IMR-90 (cell line): ENCODE results near the gene GIT1. TPM values are rescaled to one million over a fixed set of nuclear protein-coding genes. Genes with fewer than 3 reads are reported as not detected.

ENCODE experiments used
- ATAC-seq: fragments of 200-7000 bp; cut with Tn5 transposase; 2 replicates; pipeline ENCODE4 v1.9.1; 2020; ENCODE audit warnings: low read depth, mild to moderate bottlenecking, moderate library complexity
- BruUV-seq: library from RNA; stranded (reverse); fragments of 400-500 nt; replicated peaks from 2 replicates; lab custom pipeline; 2021; lab: Mats Ljungman, UMichigan
- CTCF ChIA-PET: fragments of 300-600 bp; formaldehyde crosslinking; extraction: SDS; loops from one replicate; lab custom pipeline; 2021; ENCODE audit warnings: antibody characterized with exemption; lab: Yijun Ruan, JAX
- POLR2A ChIA-PET: fragments of 300-600 bp; sonication (Branson Sonifier 250); formaldehyde crosslinking; loops from one replicate; lab custom pipeline; 2022; ENCODE audit warnings: antibody characterized with exemption; ENCODE audit not compliant: unreplicated experiment; lab: Charles Lee
- DNase-seq: peaks from one replicate; pipeline ENCODE4 v3.0.0; 2013
- H2AFZ ChIP-seq: replicated peaks from 2 replicates; pipeline ENCODE3; 2013; ENCODE audit warnings: low read length, mild to moderate bottlenecking; ENCODE audit not compliant: poor library complexity
- H2AK5ac ChIP-seq: 2 replicates; pipeline ENCODE4 v1.6.1; 2013; ENCODE audit warnings: low read depth, low read length, inconsistent platforms
- H2AK9ac ChIP-seq: replicated peaks from 2 replicates; pipeline ENCODE3; 2013; ENCODE audit warnings: mild to moderate bottlenecking, low read depth, low read length, moderate library complexity; ENCODE audit not compliant: poor library complexity
- H2BK120ac ChIP-seq: 2 replicates; pipeline ENCODE4 v1.6.1; 2013; ENCODE audit warnings: low read depth, low read length, inconsistent platforms
- H2BK15ac ChIP-seq: 3 replicates; pipeline ENCODE4 v1.6.1; 2013; ENCODE audit warnings: low read depth, low read length, inconsistent platforms
- H2BK20ac ChIP-seq: 2 replicates; pipeline ENCODE4 v1.6.1; 2013; ENCODE audit warnings: low read depth, mild to moderate bottlenecking, inconsistent platforms, low read length, moderate library complexity
- H2BK5ac ChIP-seq: 2 replicates; pipeline ENCODE4 v1.6.1; 2013; ENCODE audit warnings: mild to moderate bottlenecking, low read depth, low read length, inconsistent platforms; ENCODE audit not compliant: poor library complexity, severe bottlenecking
- H3K14ac ChIP-seq: replicated peaks from 2 replicates; pipeline ENCODE4 v1.6.1; 2013; ENCODE audit warnings: low read depth, low read length, inconsistent platforms
- H3K18ac ChIP-seq: 2 replicates; pipeline ENCODE4 v1.6.1; 2013; ENCODE audit warnings: low read depth, low read length, control low read depth
- H3K23ac ChIP-seq: 2 replicates; pipeline ENCODE4 v1.6.1; 2013; ENCODE audit warnings: low read depth, low read length, inconsistent platforms
- H3K27ac ChIP-seq: 2 replicates; pipeline ENCODE4 v1.5.1; 2013; ENCODE audit warnings: mild to moderate bottlenecking, control low read depth, low read length; ENCODE audit not compliant: insufficient read depth
- H3K27me3 ChIP-seq: 2 replicates; pipeline ENCODE4 v1.6.1; 2013; ENCODE audit warnings: low read length; ENCODE audit not compliant: control insufficient read depth, insufficient read depth
- H3K36me3 ChIP-seq: 2 replicates; pipeline ENCODE4 v1.6.1; 2013; ENCODE audit warnings: low read length, mixed read lengths; ENCODE audit not compliant: control insufficient read depth, insufficient read depth
- H3K4ac ChIP-seq: 2 replicates; pipeline ENCODE4 v1.6.1; 2013; ENCODE audit warnings: low read depth, low read length, inconsistent platforms
- H3K4me1 ChIP-seq: 2 replicates; pipeline ENCODE4 v1.6.1; 2013; ENCODE audit warnings: low read length, mixed read lengths; ENCODE audit not compliant: control insufficient read depth, insufficient read depth
- H3K4me2 ChIP-seq: 2 replicates; pipeline ENCODE4 v1.6.1; 2013; ENCODE audit warnings: low read depth, mild to moderate bottlenecking, control low read depth, low read length, moderate library complexity
- H3K4me3 ChIP-seq: 2 replicates; pipeline ENCODE4 v1.5.1; 2013; ENCODE audit warnings: low read depth, mild to moderate bottlenecking, control low read depth, low read length, moderate library complexity; ENCODE audit not compliant: insufficient read depth
- H3K56ac ChIP-seq: 2 replicates; pipeline ENCODE4 v1.6.1; 2013; ENCODE audit warnings: low read length, inconsistent platforms; ENCODE audit not compliant: insufficient read depth; ENCODE audit errors: extremely low read depth
- H3K79me1 ChIP-seq, 2 experiments: 2 replicates each; pipeline ENCODE4 v1.6.1; 2013; ENCODE audit warnings: low read length in 2 of 2, inconsistent platforms in 1 of 2, low read depth in 1 of 2
- H3K9ac ChIP-seq: 2 replicates; pipeline ENCODE4 v1.6.1; 2013; ENCODE audit warnings: low read depth, low read length, control low read depth
- H3K9me1 ChIP-seq: 2 replicates; pipeline ENCODE4 v1.6.1; 2013; ENCODE audit warnings: low read length, inconsistent platforms; ENCODE audit not compliant: insufficient read depth
- H3K9me3 ChIP-seq: 2 replicates; pipeline ENCODE4 v1.6.1; 2013; ENCODE audit warnings: low read length; ENCODE audit not compliant: control insufficient read depth, insufficient read depth
- H4K20me1 ChIP-seq: 2 replicates; pipeline ENCODE4 v1.6.1; 2013; ENCODE audit warnings: low read length, inconsistent platforms; ENCODE audit not compliant: insufficient read depth
- H4K5ac ChIP-seq: 2 replicates; pipeline ENCODE4 v1.6.1; 2013; ENCODE audit warnings: mild to moderate bottlenecking, low read depth, low read length, control low read depth
- H4K8ac ChIP-seq, 2 experiments: 2 replicates each; pipeline ENCODE4 v1.6.1; 2013; ENCODE audit warnings: low read depth in 2 of 2, low read length in 2 of 2, control low read depth in 1 of 2, inconsistent platforms in 1 of 2
- H4K91ac ChIP-seq: 2 replicates; pipeline ENCODE4 v1.6.1; 2013; ENCODE audit warnings: low read depth, low read length, inconsistent platforms; ENCODE audit not compliant: insufficient read depth
- RCOR1 ChIP-seq: IDR thresholded peaks from 2 replicates; pipeline ENCODE4 v1.6.1; 2012; ENCODE audit warnings: mild to moderate bottlenecking, low read length, improper control_type of control experiment; ENCODE audit not compliant: insufficient replicate concordance
- WGBS, 2 experiments: methylation state at CpG; one replicate each; pipeline versions ENCODE4 v1.1.5 to v1.1.7; 2013; ENCODE audit warnings: missing lambda C conversion rate in 2 of 2; ENCODE audit not compliant: insufficient read length in 1 of 2; ENCODE audit errors: extremely low coverage in 2 of 2; 5-methylcytosine and 5-hydroxymethylcytosine counted together
- dilution Hi-C: fragments of 300-500 bp; cut with HindIII; formaldehyde crosslinking; loops from one replicate; pipeline ENCODE4 v1.14.3; 2018; ENCODE audit warnings: low sequenced_read_pairs; ENCODE audit not compliant: unreplicated experiment
- in situ Hi-C: fragments of 300-500 bp; cut with MboI; formaldehyde crosslinking; loops from 3 replicates; pipeline ENCODE4 v1.14.3; 2019; ENCODE audit warnings: low sequenced_read_pairs, inconsistent platforms, mixed read lengths
- intact Hi-C: fragments of 100-400 bp; cut with micrococcal nuclease; formaldehyde crosslinking; loops from 2 replicates; pipeline ENCODE4 v1.10.0; 2022
- polyA plus RNA-seq, 3 experiments: library from polyadenylated mRNA; depleted of rRNA; stranded (reverse); fragments of >200 nt; gene quantifications; 2 replicates each; pipeline ENCODE4 v1.2.3, GENCODE V29; 2012; ENCODE audit warnings: low replicate concordance in 1 of 3
- total RNA-seq: library from RNA; depleted of rRNA; stranded (reverse); fragments of >200 nt; gene quantifications from 2 replicates; pipeline ENCODE4 v1.2.3, GENCODE V29; 2012
- TF ChIP-seq, protein P1 (sequence below): fragments of 150-350 bp; IDR thresholded peaks from 2 replicates; pipeline ENCODE4 v1.6.1; 2017; ENCODE audit warnings: mild to moderate bottlenecking, antibody characterized with exemption, low read length, low read depth

GIT1 gene
- total and polyA plus RNA-seq, 2 of the 4 experiments (the other 2 are of a cell fraction), result 14.2 to 34.2 TPM

DNA sequence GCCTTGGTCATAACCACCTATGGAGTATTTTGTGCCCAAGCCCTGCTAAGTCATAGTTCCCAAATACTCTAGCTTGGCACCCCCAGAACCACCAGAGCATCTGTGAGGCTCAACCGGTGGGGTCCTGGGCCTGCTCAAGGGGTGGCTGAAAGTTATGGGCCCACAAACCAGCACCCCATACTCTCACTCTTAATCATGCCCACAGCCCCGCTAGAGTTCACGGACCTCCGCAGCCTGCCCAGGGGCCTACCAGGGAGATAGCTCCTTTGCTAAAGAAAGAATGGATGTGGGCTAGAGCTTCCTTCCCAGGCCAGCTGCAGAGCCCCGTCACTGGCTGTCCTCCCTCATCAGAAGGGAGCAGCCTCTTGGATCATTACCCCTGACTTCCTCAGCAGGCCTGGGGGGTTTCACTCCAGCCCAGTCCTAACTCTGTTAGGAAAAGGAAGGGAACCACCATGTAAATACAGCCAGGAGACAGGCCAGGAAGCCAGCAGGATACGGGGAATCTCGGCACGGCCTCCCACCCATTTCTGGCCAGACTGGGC, 1.4 kb downstream of the GIT1 start:
- Histone ChIP-seq H2AK5ac (peak overlapping the region; percentile 73), H4K8ac (peak overlapping the region in 1 of 2 experiments; percentile 19; a peak in 1 of 4 replicates), H3K56ac (peak overlapping the region; percentile 18; the same call in 1 of the 2 replicates), H4K91ac (peak overlapping the region; percentile 21; the same call in 1 of the 2 replicates), H3K27ac (peak overlapping the region; percentile 59), H2BK15ac (no peak overlapping the region), H3K4me2 (peak overlapping the region; percentile 92), H3K23ac (peak overlapping the region; percentile 79), H3K4me3 (peak overlapping the region; percentile 85), H3K9ac (peak overlapping the region; percentile 76), H2AFZ (peak overlapping the region; percentile 80), H3K27me3 (no peaks in the 10 kb centered on the region), H2BK20ac (no peak overlapping the region), H2AK9ac (peak overlapping the region; percentile 93), H3K36me3 (peaks cover 4% of the 10 kb centered on the region), H3K79me1 (peaks cover 33 to 70% of the 10 kb centered on the region in 2 experiments), H3K4me1 (peaks cover 44% of the 10 kb centered on the region), H4K5ac (no peak overlapping the region), H2BK5ac (peak overlapping the region; percentile 43), H3K18ac (no peak overlapping the region), H4K20me1 (peaks cover 63% of the 10 kb centered on the region), H3K4ac (peak overlapping the region; percentile 77), H3K9me3 (no peaks in the 10 kb centered on the region), H3K9me1 (peaks cover 26% of the 10 kb centered on the region), H3K14ac (peak overlapping the region; percentile 77), H2BK120ac (no peak overlapping the region)
- 4% methylated on average over 3 of the region's 8 CpGs; no CpG with 5 or more reads in 1 of the 2 experiments for WGBS, 2 experiments
- dilution Hi-C loops, result no loop called here
- in situ Hi-C loops, result no loop called here
- no peak for TF ChIP-seq RCOR1
- TF ChIP-seq, protein P1, sequence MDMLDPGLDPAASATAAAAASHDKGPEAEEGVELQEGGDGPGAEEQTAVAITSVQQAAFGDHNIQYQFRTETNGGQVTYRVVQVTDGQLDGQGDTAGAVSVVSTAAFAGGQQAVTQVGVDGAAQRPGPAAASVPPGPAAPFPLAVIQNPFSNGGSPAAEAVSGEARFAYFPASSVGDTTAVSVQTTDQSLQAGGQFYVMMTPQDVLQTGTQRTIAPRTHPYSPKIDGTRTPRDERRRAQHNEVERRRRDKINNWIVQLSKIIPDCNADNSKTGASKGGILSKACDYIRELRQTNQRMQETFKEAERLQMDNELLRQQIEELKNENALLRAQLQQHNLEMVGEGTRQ, result no peak
- no peak for DNase-seq
- BruUV-seq, result no TSS peak
- intact Hi-C loops, result loop anchor here (1.0 kb wide), 1 partner anchor 294 kb away; the partner anchor contains the start of gene NUFIP2
- ChIA-PET POLR2A (no interaction called here), CTCF (interaction anchor here (1.1 kb wide), 1 partner anchor 15 kb away, joined by 3 read pairs; no protein-coding TSS in a partner anchor)
- ATAC-seq, result no peak
